CD4-positive, alpha-beta T cell treated with Interferon gamma for 1 hour (primary cell): ENCODE data around the gene NRBF2.
"Not testable (repeated sequence)": the region's sequence is repeated elsewhere in the genome, so short reads cannot be mapped to it uniquely, and the experiment has no call there.

ENCODE experiments used
- DNase-seq: peaks from one replicate; pipeline ENCODE4 v3.0.0-alpha.2; 2020

Gene NRBF2

GRCh38 chr10:63133056-63133820 is at the start of gene NRBF2:
NRBF2 (plus strand) TSS chr10:63133328; CDS start chr10:63133471, 143 bp downstream.
- peak; percentile 98 for DNase-seq

- DNase-seq: not testable (repeated sequence)
These were observed 49.7 kb upstream of the NRBF2 start for GRCh38 chr10:63083406-63083805.

- peak; percentile 37 for DNase-seq
These were observed 49.0 kb upstream of the NRBF2 start for GRCh38 chr10:63083904-63084689.

- DNase-seq: no peak
These were observed 48.3 kb upstream of the NRBF2 start for GRCh38 chr10:63084690-63085382.

GRCh38 chr10:63093227-63093626 is 39.9 kb upstream of the NRBF2 start:
- no peak for DNase-seq

GRCh38 chr10:63094405-63094804 is 38.7 kb upstream of the NRBF2 start:
- DNase-seq: no peak

GRCh38 chr10:63094881-63095280 is 38.2 kb upstream of the NRBF2 start:
- no peak for DNase-seq

- no peak for DNase-seq
These were observed 33.4 kb upstream of the NRBF2 start for GRCh38 chr10:63099734-63100133.

- DNase-seq: not testable (repeated sequence)
These were observed 32.0 kb upstream of the NRBF2 start for GRCh38 chr10:63101091-63101490.

GRCh38 chr10:63102279-63102883 is 30.7 kb upstream of the NRBF2 start:
- not testable (repeated sequence) for DNase-seq

GRCh38 chr10:63103178-63103577 is 29.9 kb upstream of the NRBF2 start:
- not testable (repeated sequence) for DNase-seq

- DNase-seq: no peak
These were observed 29.1 kb upstream of the NRBF2 start for GRCh38 chr10:63103971-63104409.

GRCh38 chr10:63105225-63106110 is 27.7 kb upstream of the NRBF2 start:
- no peak for DNase-seq

- no peak for DNase-seq
These were observed 26.9 kb upstream of the NRBF2 start for GRCh38 chr10:63106111-63106755.

GRCh38 chr10:63107943-63108437 is 25.1 kb upstream of the NRBF2 start:
- no peak for DNase-seq

- no peak for DNase-seq
These were observed 22.2 kb upstream of the NRBF2 start for GRCh38 chr10:63110940-63111339.

- no peak for DNase-seq
These were observed 18.9 kb upstream of the NRBF2 start for GRCh38 chr10:63114031-63114814.

GRCh38 chr10:63115732-63116383 is 17.3 kb upstream of the NRBF2 start:
- no peak for DNase-seq

- DNase-seq: no peak
These were observed 16.6 kb upstream of the NRBF2 start for GRCh38 chr10:63116452-63117072.
